Measurements from ENCODE around the gene CNOT4.

- TF ChIP-seq POLR2A (IDR thresholded peaks at IDR 0.05; ENCODE audit: borderline replicate concordance, extremely low read depth, insufficient read depth, insufficient read length) (no peak), EZH2 (IDR thresholded peaks at IDR 0.05) (no peak), SP1 (IDR thresholded peaks at IDR 0.05; ENCODE audit: low read depth) (no peak), CEBPB (IDR thresholded peaks at IDR 0.05; ENCODE audit: low read depth) (no peak), EZH2phosphoT487 (IDR thresholded peaks at IDR 0.05; ENCODE audit: borderline replicate concordance) (no peak), ZNF274 (IDR thresholded peaks at IDR 0.05; ENCODE audit: low read depth, low read length) (no peak)
- TF ChIP-seq, protein P1, sequence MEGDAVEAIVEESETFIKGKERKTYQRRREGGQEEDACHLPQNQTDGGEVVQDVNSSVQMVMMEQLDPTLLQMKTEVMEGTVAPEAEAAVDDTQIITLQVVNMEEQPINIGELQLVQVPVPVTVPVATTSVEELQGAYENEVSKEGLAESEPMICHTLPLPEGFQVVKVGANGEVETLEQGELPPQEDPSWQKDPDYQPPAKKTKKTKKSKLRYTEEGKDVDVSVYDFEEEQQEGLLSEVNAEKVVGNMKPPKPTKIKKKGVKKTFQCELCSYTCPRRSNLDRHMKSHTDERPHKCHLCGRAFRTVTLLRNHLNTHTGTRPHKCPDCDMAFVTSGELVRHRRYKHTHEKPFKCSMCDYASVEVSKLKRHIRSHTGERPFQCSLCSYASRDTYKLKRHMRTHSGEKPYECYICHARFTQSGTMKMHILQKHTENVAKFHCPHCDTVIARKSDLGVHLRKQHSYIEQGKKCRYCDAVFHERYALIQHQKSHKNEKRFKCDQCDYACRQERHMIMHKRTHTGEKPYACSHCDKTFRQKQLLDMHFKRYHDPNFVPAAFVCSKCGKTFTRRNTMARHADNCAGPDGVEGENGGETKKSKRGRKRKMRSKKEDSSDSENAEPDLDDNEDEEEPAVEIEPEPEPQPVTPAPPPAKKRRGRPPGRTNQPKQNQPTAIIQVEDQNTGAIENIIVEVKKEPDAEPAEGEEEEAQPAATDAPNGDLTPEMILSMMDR (IDR thresholded peaks at IDR 0.05 in 2 of 3, conservative IDR thresholded peaks at IDR 0.05 in 1 of 3; ENCODE audit: borderline replicate concordance in 1 of 3, insufficient read depth in 1 of 3, low read depth in 2 of 3, low read length in 2 of 3) = no peak
Observed at GRCh38 chr7:135389971-135390370, 119.9 kb downstream of the CNOT4 start.
